HepG2 (cell line): ENCODE measurements around the gene UBE2R2. TPM values are rescaled to one million over a fixed set of nuclear protein-coding genes. Genes with fewer than 3 reads are reported as not detected.

Experiments used
- ATF3 ChIP-seq: sonication (generic); formaldehyde crosslinking; IDR thresholded peaks from 2 replicates; pipeline ENCODE4 v1.4.0; 2020; ENCODE audit warnings: missing genetic modification reagents
- ATF7 ChIP-seq, 2 experiments: fragments of 450-650 bp in 1 of 2; sonication (generic) in 1 of 2; formaldehyde crosslinking in 1 of 2; IDR thresholded peaks; 2 replicates each; pipeline versions ENCODE4 v1.4.0 to v1.6.1; 2016 to 2020; ENCODE audit warnings: antibody characterized with exemption in 1 of 2, mild to moderate bottlenecking in 1 of 2, missing genetic modification reagents in 1 of 2
- ATRX ChIP-seq: sonication (generic); formaldehyde crosslinking; IDR thresholded peaks from 2 replicates; pipeline ENCODE4 v1.4.0; 2020; ENCODE audit warnings: missing genetic modification reagents, borderline replicate concordance
- DZIP1 ChIP-seq: sonication (generic); formaldehyde crosslinking; IDR thresholded peaks from 2 replicates; pipeline ENCODE4 v1.5.0; 2020; ENCODE audit warnings: mild to moderate bottlenecking, missing genetic modification reagents
- FOXJ3 ChIP-seq: sonication (generic); formaldehyde crosslinking; IDR thresholded peaks from 2 replicates; pipeline ENCODE4 v1.4.0; 2020; ENCODE audit warnings: missing genetic modification reagents, mild to moderate bottlenecking, borderline replicate concordance
- GFI1 ChIP-seq: sonication (generic); formaldehyde crosslinking; IDR thresholded peaks from 2 replicates; pipeline ENCODE4 v1.5.0; 2020; ENCODE audit warnings: missing genetic modification reagents, mild to moderate bottlenecking, borderline replicate concordance
- GTF3A ChIP-seq: sonication (generic); formaldehyde crosslinking; conservative IDR thresholded peaks from 2 replicates; pipeline ENCODE4 v1.4.0; 2020; ENCODE audit warnings: mild to moderate bottlenecking, missing genetic modification reagents
- KLF13 ChIP-seq: sonication (generic); formaldehyde crosslinking; IDR thresholded peaks from 2 replicates; pipeline ENCODE4 v1.4.0; 2020; ENCODE audit warnings: mild to moderate bottlenecking, missing genetic modification reagents
- KMT2A ChIP-seq: sonication (generic); formaldehyde crosslinking; IDR thresholded peaks from 2 replicates; pipeline ENCODE4 v1.4.0; 2020; ENCODE audit warnings: missing genetic modification reagents
- MAX ChIP-seq: IDR thresholded peaks from 2 replicates; pipeline ENCODE4 v1.6.1; 2012; ENCODE audit warnings: inconsistent platforms
- NCOA2 ChIP-seq: sonication (generic); formaldehyde crosslinking; IDR thresholded peaks from 2 replicates; pipeline ENCODE4 v1.8.0; 2022; ENCODE audit warnings: inconsistent platforms
- NFKBIZ ChIP-seq: IDR thresholded peaks from 2 replicates; pipeline ENCODE4 v1.6.1; 2018; ENCODE audit warnings: missing genetic modification reagents, missing compliant biosample characterization
- RORA ChIP-seq: sonication (generic); formaldehyde crosslinking; IDR thresholded peaks from 2 replicates; pipeline ENCODE4 v1.5.0; 2020; ENCODE audit warnings: mild to moderate bottlenecking, missing genetic modification reagents, moderate library complexity
- TAF15 ChIP-seq: fragments of 200-400 bp; formaldehyde crosslinking; IDR thresholded peaks from one replicate; pipeline ENCODE4 v1.6.1; 2018; ENCODE audit warnings: mild to moderate bottlenecking, low read depth, low read length; ENCODE audit not compliant: poor library complexity, severe bottlenecking
- THRA ChIP-seq: sonication (generic); formaldehyde crosslinking; IDR thresholded peaks from 2 replicates; pipeline ENCODE4 v1.4.0; 2020; ENCODE audit warnings: missing genetic modification reagents, borderline replicate concordance
- USF2 ChIP-seq, 2 experiments: sonication (generic) in 1 of 2; formaldehyde crosslinking in 1 of 2; IDR thresholded peaks; 2 replicates each; pipeline versions ENCODE4 v1.5.1 to v1.6.1; 2011 to 2020; ENCODE audit warnings: borderline replicate concordance in 1 of 2, low read depth in 1 of 2, low read length in 1 of 2, mild to moderate bottlenecking in 1 of 2, missing genetic modification reagents in 1 of 2, moderate library complexity in 1 of 2
- ZNF335 ChIP-seq: sonication (generic); formaldehyde crosslinking; IDR thresholded peaks from 2 replicates; pipeline ENCODE4 v1.4.0; 2020; ENCODE audit warnings: missing genetic modification reagents
- ZNF570 ChIP-seq: sonication (generic); formaldehyde crosslinking; IDR thresholded peaks from 2 replicates; pipeline ENCODE4 v1.4.0; 2020; ENCODE audit warnings: mild to moderate bottlenecking, missing genetic modification reagents, borderline replicate concordance
- ZNF597 ChIP-seq: sonication (generic); formaldehyde crosslinking; IDR thresholded peaks from 2 replicates; pipeline ENCODE4 v1.5.0; 2020; ENCODE audit warnings: missing genetic modification reagents
- ZSCAN9 ChIP-seq: IDR thresholded peaks from 2 replicates; pipeline ENCODE4 v1.6.1; 2016; ENCODE audit warnings: borderline replicate concordance
- polyA plus RNA-seq, 8 experiments: library from polyadenylated mRNA; depleted of rRNA in 3 of 8; stranded (reverse) in 7 of 8; unstranded in 1 of 8; fragments of >200 nt; fragmentation: Illumina TruSeq in 4 of 8; extraction: Trizol in 4 of 8; gene quantifications; 2 replicates each; pipeline versions ENCODE4 v1.2.1 to v1.2.3, GENCODE V29; 2011 to 2016; ENCODE audit warnings: low read depth in 4 of 8, missing spikeins in 1 of 8, mixed read lengths in 1 of 8; ENCODE audit not compliant: insufficient read depth in 1 of 8
- total RNA-seq, 5 experiments: library from RNA; depleted of rRNA; stranded (reverse); fragments of >200 nt; fragmentation: Illumina TruSeq; extraction: Trizol; gene quantifications; 2 replicates each; pipeline ENCODE4 v1.2.3, GENCODE V29; 2016; ENCODE audit warnings: low read depth in 1 of 5

Gene UBE2R2
- total and polyA plus RNA-seq, 2 of the 13 experiments (the other 11 are each of a cell fraction or from before 2014, with no cell fraction given) = 14.8 to 20.9 TPM

- TF ChIP-seq ZSCAN9 (CRISPR knock-in tag) = peak; percentile 22; the same call in 1 of the 2 replicates
- no peak for TF ChIP-seq MAX
- TF ChIP-seq ZNF335 (CRISPR knock-in tag) = no peak
- TF ChIP-seq USF2 (IDR thresholded peaks at IDR 0.05; ENCODE audit: low read depth, low read length) = no peak
- no peak for TF ChIP-seq USF2 (CRISPR knock-in tag; IDR thresholded peaks at IDR 0.05; ENCODE audit: borderline replicate concordance)
- TF ChIP-seq FOXJ3 (CRISPR knock-in tag) = no peak
- 0 out of 2 replicates have a peak, but pooled peaks have one; percentile 28 for TF ChIP-seq NFKBIZ (CRISPR knock-in tag)
- no peak for TF ChIP-seq ATF7 (IDR thresholded peaks at IDR 0.05)
- TF ChIP-seq ATF7 (CRISPR knock-in tag; IDR thresholded peaks at IDR 0.05) = no peak
- TF ChIP-seq ATRX (CRISPR knock-in tag) = no peak
- TF ChIP-seq DZIP1 (CRISPR knock-in tag) = no peak
- 0 out of 2 replicates have a peak, but pooled peaks have one; percentile 16 for TF ChIP-seq KMT2A (CRISPR knock-in tag)
- no peak for TF ChIP-seq RORA (CRISPR knock-in tag)
- TF ChIP-seq GTF3A (CRISPR knock-in tag) = no peak
- TF ChIP-seq ZNF570 (CRISPR knock-in tag) = no peak
- peak; percentile 80 for TF ChIP-seq NCOA2 (CRISPR knock-in tag)
- TF ChIP-seq GFI1 (CRISPR knock-in tag) = no peak
- no peak for TF ChIP-seq KLF13 (CRISPR knock-in tag)
- no peak for TF ChIP-seq ZNF597 (CRISPR knock-in tag)
- TF ChIP-seq TAF15 = no peak
- TF ChIP-seq THRA = peak; percentile 57; the same call in 1 of the 2 replicates
- TF ChIP-seq ATF3 = no peak
Measured at GRCh38 chr9:33934188-33934878, 117.4 kb downstream of the UBE2R2 start (continued).
